ENCODE results near the gene CD247. TPM values are rescaled to one million over a fixed set of nuclear protein-coding genes. Genes with fewer than 3 reads are reported as not detected.

Gene CD247
- total and polyA plus RNA-seq, 2 of the 4 experiments (the other 2 are of a cell fraction) = not detected

GRCh38 chr1:167471568-167471967, 46.8 kb downstream of the CD247 start:
- no peak overlapping the region for H3K56ac ChIP-seq (ENCODE audit: extremely low read depth, insufficient read depth, low read length)
- ChIA-PET POLR2A (ENCODE audit: unreplicated experiment) (interaction anchor here (0.7 kb wide), 1 partner anchor 16 kb away, joined by 13 read pairs; no protein-coding TSS in a partner anchor), CTCF (no interaction called here)
- in situ Hi-C loops (cut with MboI; ENCODE audit: low sequenced_read_pairs) (no loop called here), intact Hi-C loops (cut with micrococcal nuclease) (no loop called here), dilution Hi-C loops (cut with HindIII; ENCODE audit: low sequenced_read_pairs, unreplicated experiment) (no loop called here)
- H3K4me1 ChIP-seq (ENCODE audit: control insufficient read depth, insufficient read depth, low read length) = no peaks in the 10 kb centered on the region; the same call in 1 of the 2 replicates
- ATAC-seq (ENCODE audit: low read depth) (no peak), DNase-seq (no peak)
- no peaks in the 10 kb centered on the region for H3K36me3 ChIP-seq (ENCODE audit: control insufficient read depth, insufficient read depth, low read length)
- no TSS peak for BruUV-seq (replicated peaks)
- no peak overlapping the region for H4K5ac ChIP-seq (ENCODE audit: low read depth, low read length)
- H2AFZ ChIP-seq (replicated peaks; ENCODE audit: low read length, poor library complexity) = no peak overlapping the region
- H2BK20ac ChIP-seq (ENCODE audit: low read depth, low read length) = no peak overlapping the region
- H3K4me2 ChIP-seq (ENCODE audit: low read depth, low read length) = no peak overlapping the region
- H3K9me3 ChIP-seq (ENCODE audit: control insufficient read depth, insufficient read depth, low read length) = no peaks in the 10 kb centered on the region
- TF ChIP-seq POLR2A (IDR thresholded peaks at IDR 0.05; ENCODE audit: low read depth, low read length) (no peak), CTCF (conservative IDR thresholded peaks at IDR 0.05; ENCODE audit: low read depth, low read length) (no peak), FOS (IDR thresholded peaks at IDR 0.05; ENCODE audit: low read depth, low read length) (no peak), MAZ (IDR thresholded peaks at IDR 0.05; ENCODE audit: borderline replicate concordance, low read depth, low read length) (no peak), BHLHE40 (IDR thresholded peaks at IDR 0.05; ENCODE audit: low read depth, low read length) (no peak), SMC3 (IDR thresholded peaks at IDR 0.05; ENCODE audit: low read depth, low read length) (no peak), RCOR1 (IDR thresholded peaks at IDR 0.05; ENCODE audit: insufficient replicate concordance, low read length) (no peak), NFE2L2 (IDR thresholded peaks at IDR 0.05; ENCODE audit: low read depth, low read length) (no peak), RFX5 (IDR thresholded peaks at IDR 0.05; ENCODE audit: low read depth, low read length) (no peak), MXI1 (IDR thresholded peaks at IDR 0.05; ENCODE audit: borderline replicate concordance, low read depth, low read length) (no peak), RAD21 (IDR thresholded peaks at IDR 0.05; ENCODE audit: low read length) (no peak), MAFK (IDR thresholded peaks at IDR 0.05; ENCODE audit: low read depth, low read length) (no peak), ELK1 (IDR thresholded peaks at IDR 0.05; ENCODE audit: borderline replicate concordance, low read depth, low read length) (no peak), CHD1 (IDR thresholded peaks at IDR 0.05; ENCODE audit: low read depth, low read length) (no peak), CEBPB (IDR thresholded peaks at IDR 0.05; ENCODE audit: low read depth, low read length) (no peak)
- TF ChIP-seq, protein P1, sequence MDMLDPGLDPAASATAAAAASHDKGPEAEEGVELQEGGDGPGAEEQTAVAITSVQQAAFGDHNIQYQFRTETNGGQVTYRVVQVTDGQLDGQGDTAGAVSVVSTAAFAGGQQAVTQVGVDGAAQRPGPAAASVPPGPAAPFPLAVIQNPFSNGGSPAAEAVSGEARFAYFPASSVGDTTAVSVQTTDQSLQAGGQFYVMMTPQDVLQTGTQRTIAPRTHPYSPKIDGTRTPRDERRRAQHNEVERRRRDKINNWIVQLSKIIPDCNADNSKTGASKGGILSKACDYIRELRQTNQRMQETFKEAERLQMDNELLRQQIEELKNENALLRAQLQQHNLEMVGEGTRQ (IDR thresholded peaks at IDR 0.05; ENCODE audit: low read depth, low read length) = no peak
- no peak overlapping the region for H2BK120ac ChIP-seq (ENCODE audit: low read depth, low read length)
- no peak overlapping the region for H3K27ac ChIP-seq (ENCODE audit: insufficient read depth, low read length)
- no peak overlapping the region for H3K14ac ChIP-seq (replicated peaks; ENCODE audit: low read depth, low read length)
- no peak overlapping the region for H3K4ac ChIP-seq (ENCODE audit: low read depth, low read length)
- WGBS, 2 experiments (ENCODE audit: extremely low coverage in 2 of 2, insufficient read length in 1 of 2) = no CpG with 5 or more reads among the region's 5 CpGs
- H2AK5ac ChIP-seq (ENCODE audit: low read depth, low read length) = no peak overlapping the region
- no peak overlapping the region for H3K4me3 ChIP-seq (ENCODE audit: insufficient read depth, low read depth, low read length)
- no peak overlapping the region for H4K91ac ChIP-seq (ENCODE audit: insufficient read depth, low read depth, low read length)
- H3K18ac ChIP-seq (ENCODE audit: low read depth, low read length) = no peak overlapping the region
- H2BK5ac ChIP-seq (ENCODE audit: low read depth, low read length, poor library complexity, severe bottlenecking) = no peak overlapping the region
- H4K8ac ChIP-seq (ENCODE audit: low read depth in 2 of 2, low read length in 2 of 2) = no peak overlapping the region
- H2BK15ac ChIP-seq (ENCODE audit: low read depth, low read length) = no peak overlapping the region
- no peak overlapping the region for H2AK9ac ChIP-seq (replicated peaks; ENCODE audit: low read depth, low read length, poor library complexity)
- H3K9me1 ChIP-seq (ENCODE audit: insufficient read depth, low read length) = no peaks in the 10 kb centered on the region
- H4K20me1 ChIP-seq (ENCODE audit: insufficient read depth, low read length) = no peaks in the 10 kb centered on the region
- peaks cover 13% of the 10 kb centered on the region for H3K27me3 ChIP-seq (ENCODE audit: control insufficient read depth, insufficient read depth, low read length)
- no peak overlapping the region for H3K9ac ChIP-seq (ENCODE audit: low read depth, low read length)
- no peak overlapping the region for H3K23ac ChIP-seq (ENCODE audit: low read depth, low read length)
- H3K79me1 ChIP-seq (ENCODE audit: low read depth in 1 of 2, low read length in 2 of 2) = no peaks in the 10 kb centered on the region
